NCI-H2029 treated with DMSO at 0.1 percent for 48 hours (cell line): ENCODE data around the gene ANAPC5.

ENCODE experiments used
- DNase-seq: peaks from one replicate; lab custom pipeline; 2025; lab: John Stamatoyannopoulos, UW

ANAPC5 gene

GRCh38 chr12:121366063-121366459, 13.8 kb upstream of the ANAPC5 start:
- no peak for DNase-seq

GRCh38 chr12:121365416-121366062, 13.3 kb upstream of the ANAPC5 start:
- DNase-seq: no peak

GRCh38 chr12:121364683-121365121, 12.5 kb upstream of the ANAPC5 start:
- no peak for DNase-seq

- no peak for DNase-seq
These were observed 5.9 kb upstream of the ANAPC5 start for GRCh38 chr12:121358073-121358472.

- no peak for DNase-seq
These were observed 5.1 kb upstream of the ANAPC5 start for GRCh38 chr12:121357331-121357730.

GRCh38 chr12:121356657-121357056, 4.4 kb upstream of the ANAPC5 start:
- DNase-seq: no peak

- DNase-seq: no peak
These were observed 3.6 kb upstream of the ANAPC5 start for GRCh38 chr12:121355818-121356217.

GRCh38 chr12:121352682-121353018, 439 bp upstream of the ANAPC5 start:
- peak; percentile 89 for DNase-seq

GRCh38 chr12:121346747-121347146, 5.5 kb downstream of the ANAPC5 start:
- no peak for DNase-seq

- DNase-seq: no peak
These were observed 6.9 kb downstream of the ANAPC5 start for GRCh38 chr12:121345151-121345815.

- no peak for DNase-seq
These were observed 7.7 kb downstream of the ANAPC5 start for GRCh38 chr12:121344506-121344905.

GRCh38 chr12:121337416-121337815, 14.8 kb downstream of the ANAPC5 start:
- DNase-seq: no peak

- peak; percentile 83 for DNase-seq
These were observed 17.5 kb downstream of the ANAPC5 start for GRCh38 chr12:121334513-121335343.

- no peak for DNase-seq
These were observed 18.5 kb downstream of the ANAPC5 start for GRCh38 chr12:121333747-121334146.

- no peak for DNase-seq
These were observed 21.0 kb downstream of the ANAPC5 start for GRCh38 chr12:121331248-121331647.

- no peak for DNase-seq
These were observed 21.5 kb downstream of the ANAPC5 start for GRCh38 chr12:121330692-121331091.

GRCh38 chr12:121330195-121330594, 22.0 kb downstream of the ANAPC5 start:
- DNase-seq: no peak

GRCh38 chr12:121328620-121329019, 23.6 kb downstream of the ANAPC5 start:
- no peak for DNase-seq

- no peak for DNase-seq
These were observed 25.1 kb downstream of the ANAPC5 start for GRCh38 chr12:121326996-121327674.

- DNase-seq: no peak
These were observed 26.3 kb downstream of the ANAPC5 start for GRCh38 chr12:121325922-121326396.

- no peak for DNase-seq
These were observed 28.3 kb downstream of the ANAPC5 start for GRCh38 chr12:121323908-121324307.

- DNase-seq: no peak
These were observed 34.1 kb downstream of the ANAPC5 start for GRCh38 chr12:121318121-121318520.
